GM21576 (cell line): ENCODE measurements around the gene COL4A2.

Source experiments
- ATAC-seq: cut with Tn5 transposase; IDR thresholded peaks from one replicate; pipeline ENCODE4 v1.9.1; 2021; ENCODE audit warnings: mild to moderate bottlenecking, moderate library complexity; ENCODE audit not compliant: unreplicated experiment

Gene COL4A2

DNA sequence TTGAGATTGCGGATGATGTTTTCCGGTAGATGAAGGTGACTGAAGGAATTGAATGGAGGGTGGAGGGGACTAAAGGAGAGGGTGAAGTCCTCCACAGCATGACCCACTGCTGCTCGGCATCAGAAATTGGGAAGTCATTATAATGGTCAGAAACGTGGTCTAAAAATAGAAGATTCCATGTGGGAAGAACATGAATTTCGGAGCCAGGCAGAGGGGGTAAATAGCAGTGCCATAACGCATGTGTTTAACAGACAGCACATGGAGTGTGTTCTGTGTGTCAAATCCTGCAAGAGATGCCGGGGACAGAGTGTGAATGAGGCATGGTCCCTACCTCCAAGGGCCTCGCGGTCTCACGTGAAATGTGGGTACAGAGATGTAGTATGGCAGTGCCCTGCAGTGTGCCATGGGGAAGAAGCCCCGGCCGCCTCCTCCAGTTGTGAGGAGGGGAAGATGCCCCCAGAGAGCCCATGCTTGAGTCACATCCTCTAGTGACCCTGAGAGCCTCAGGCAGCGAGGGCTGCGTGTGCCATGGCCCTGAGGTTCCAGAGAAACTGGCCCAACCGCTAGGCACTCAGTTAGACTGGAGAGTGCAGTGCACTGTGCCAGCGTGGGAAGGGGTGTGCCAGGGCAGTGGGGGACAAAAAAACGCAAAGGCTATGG, 106.1 kb downstream of the COL4A2 start:
- no peak for ATAC-seq

DNA sequence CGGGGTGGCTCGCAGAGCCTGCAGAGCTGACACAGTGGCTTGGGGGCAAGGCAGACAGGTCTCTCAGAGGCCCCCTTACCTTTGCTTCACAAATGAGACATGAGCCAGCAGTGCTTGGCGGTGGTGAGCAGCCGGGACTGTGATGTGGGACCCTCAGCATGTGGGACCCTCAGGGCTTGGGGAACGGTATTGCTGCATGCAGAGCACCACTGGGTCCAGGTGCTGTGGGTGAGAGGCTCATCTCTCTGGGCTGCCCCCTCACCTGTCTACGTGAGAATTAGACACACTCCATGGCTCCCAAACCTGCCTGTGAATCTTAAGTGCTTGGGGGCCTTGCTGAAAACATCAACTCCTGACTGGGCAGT, 106.6 kb downstream of the COL4A2 start:
- no peak for ATAC-seq

DNA sequence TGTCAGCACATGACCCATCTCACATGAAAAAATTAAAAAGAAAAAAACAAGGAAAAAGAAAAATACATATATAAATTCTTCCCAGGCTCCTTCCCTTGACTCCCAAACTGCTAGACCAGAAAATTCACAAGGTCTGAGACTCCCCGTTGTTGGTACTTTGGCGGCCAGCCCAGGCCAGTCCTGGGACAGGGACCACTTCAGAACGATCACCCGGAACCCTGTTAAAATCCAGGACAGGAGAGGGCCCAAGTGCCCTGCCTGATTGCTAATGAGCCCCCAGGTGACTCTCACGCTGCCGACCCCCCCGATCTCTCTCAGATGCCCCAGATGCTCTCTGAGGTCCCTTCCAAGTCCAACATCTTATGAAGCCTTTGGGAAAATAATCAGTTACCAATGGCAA, 107.2 kb downstream of the COL4A2 start:
- no peak for ATAC-seq

DNA sequence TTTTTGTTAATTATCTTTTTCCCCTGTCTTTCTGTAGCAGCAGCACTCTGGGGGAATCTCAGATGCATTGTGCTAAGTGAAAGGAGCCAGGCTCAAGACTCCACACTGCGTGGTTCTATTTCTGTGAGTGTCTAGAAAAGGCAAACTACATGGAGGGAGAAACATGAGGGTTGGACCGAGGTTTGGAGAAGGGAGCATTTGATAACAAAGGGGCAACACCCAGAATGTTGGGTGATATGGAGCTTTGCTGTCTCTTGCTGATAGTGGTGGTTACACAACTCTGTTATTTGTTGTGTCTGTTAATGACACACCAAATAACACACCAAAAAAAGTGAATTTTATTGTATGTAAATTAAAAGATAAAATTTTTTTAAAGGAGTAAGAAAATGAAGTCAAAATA, 107.8 kb downstream of the COL4A2 start:
- no peak for ATAC-seq

DNA sequence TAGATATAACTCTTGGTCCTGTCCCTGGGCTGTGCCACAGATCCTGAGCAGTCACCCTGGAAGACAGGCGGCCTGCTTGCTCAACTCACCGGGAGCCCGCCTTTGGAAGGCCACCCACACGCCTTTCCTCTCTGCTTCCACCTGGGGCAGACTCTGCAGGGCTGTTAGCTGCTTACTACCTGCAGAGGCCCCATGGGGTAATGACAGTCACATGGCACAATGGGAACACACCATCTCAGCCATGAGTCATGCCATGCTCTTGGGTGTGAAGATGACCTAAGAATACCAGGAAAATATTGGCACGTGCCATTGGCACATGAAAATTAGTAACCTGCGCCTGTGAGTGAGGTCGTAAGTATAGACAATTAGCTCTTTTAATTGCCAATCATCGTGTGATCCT, 108.6 kb downstream of the COL4A2 start:
- ATAC-seq = no peak

DNA sequence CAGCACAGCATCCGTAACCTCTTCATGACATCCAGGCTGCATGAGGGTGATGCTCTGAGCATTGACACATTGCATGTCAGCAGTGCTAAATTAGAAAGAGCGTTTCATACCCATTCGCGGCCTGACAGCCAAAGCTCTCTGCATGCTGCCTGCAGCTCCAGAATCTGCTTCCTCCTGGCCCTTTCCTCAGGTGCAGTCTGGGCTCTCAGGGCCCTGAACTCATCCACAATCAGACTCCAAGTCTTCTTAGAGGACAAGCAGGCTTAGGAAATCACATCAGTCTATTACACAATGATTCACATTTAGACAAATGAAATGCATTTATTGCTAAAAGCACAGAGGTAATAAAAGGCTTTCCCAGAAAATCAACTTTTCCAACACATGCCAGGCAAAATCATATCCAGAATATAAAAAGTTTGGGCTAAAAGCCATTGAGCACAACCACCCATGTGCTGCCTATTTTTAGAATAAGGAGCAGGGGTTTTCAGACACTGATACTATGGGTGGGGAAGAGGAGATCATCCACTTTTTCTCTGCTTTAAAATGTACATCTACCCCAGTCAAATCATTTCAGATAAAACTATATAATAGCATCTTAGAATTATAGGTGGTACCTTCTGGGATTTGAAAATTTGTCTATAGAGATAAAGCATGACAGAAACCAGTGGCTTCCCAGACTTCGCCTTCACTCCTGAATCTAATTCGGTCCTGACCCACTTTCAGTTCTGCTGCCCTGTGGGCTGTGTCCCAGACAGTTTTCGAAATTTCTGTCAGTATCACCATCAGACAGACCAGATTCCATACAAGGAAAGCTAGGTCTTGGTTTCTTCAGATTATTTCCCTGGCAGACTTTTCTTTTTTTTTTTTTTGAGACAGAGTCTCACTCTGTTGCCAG, 109.3 kb downstream of the COL4A2 start:
- ATAC-seq = no peak

DNA sequence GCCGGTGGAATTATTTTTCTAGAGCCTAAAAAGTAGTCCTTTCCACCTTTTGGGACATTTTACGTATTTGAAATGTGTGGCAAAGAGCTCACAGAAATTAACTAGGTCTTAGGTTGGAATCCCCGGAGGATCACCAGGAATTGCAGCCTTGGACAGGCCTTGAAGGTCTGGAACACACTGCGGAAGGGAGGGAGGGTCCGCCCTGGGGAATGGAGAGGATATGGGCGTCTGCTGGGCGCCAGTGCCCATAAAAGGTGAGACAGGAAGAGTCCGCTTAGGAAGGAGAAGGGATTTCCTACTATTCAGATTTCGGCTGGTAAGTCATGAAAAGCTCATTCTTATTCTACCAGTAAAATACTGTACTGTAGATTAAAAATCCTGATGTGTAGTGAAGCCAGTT, 111.9 kb downstream of the COL4A2 start:
- ATAC-seq = no peak

DNA sequence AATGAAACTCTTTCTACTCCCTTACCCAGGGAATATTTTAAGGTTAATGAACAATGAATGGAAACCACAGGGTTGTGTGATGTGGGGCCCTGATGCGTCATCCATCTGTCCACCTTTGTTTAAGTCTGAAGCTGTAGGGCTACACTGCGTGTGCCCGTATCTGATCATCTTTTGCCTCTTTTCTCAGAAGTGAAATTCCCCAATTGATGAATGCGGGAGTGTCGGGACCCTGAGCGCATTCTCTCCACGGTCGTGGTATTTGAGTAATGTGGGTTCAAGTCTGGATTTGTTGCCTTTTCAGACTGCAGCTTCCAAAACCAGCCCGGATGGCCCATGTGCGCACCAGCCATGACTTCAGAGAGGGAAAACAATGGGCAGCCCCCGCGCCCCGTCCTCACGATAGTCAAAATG, 112.3 kb downstream of the COL4A2 start:
- ATAC-seq = no peak

DNA sequence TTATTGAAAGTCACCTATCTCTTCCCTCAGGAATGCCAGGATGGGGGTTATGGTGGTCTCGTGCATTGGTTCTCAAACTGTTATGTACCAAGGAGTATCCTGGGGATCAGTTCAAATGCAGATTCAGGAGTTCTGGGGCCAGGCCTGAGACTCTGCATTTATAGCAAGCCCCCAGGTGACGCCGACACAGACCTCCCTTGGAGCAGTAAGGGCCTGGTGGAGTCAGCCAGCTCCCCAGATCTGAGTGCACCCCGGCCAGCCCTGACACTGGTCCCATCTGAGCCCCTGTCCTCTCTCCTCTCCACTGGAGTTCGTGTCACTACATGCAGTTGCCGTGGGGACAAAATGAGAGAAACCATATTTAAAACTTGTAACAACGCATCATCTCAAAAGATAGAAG, 112.9 kb downstream of the COL4A2 start:
- ATAC-seq = no peak

DNA sequence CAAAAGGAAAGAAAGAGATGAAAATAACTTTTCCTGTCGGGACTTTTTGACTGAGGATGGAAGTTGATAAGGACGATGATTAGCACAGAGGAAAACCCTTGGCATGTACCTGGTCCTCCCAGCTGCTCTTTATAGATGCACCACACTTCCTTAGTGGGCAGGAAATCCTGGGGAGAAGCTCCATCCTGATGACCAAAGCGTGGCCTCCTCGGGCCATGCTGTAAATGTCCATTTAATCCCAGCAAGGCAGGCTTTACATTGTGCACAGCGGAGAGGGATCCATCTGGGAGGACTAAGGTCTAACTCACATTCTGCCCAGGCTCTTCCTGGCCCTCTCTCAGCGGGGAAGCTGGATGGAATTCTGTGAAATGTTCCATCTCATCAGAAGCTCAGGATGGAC, 113.5 kb downstream of the COL4A2 start:
- ATAC-seq = no peak

DNA sequence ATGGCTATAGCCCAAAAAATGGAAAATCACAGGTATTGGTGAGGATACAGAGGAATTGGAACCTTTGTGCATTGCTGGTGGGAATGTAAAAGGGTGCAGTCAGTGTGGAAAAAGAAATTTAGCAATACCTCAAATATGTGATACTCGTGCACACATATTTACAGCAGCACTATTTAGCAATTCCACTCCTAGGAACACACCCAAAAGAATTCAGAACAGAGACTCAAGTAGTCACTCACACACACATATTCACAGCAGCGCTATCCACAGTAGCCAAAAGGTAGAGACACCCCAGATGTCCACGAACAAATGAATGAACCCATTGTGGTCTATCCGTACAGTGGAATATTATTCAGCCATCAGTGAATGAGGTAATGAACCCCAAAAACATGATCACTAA, 114.0 kb downstream of the COL4A2 start:
- ATAC-seq = no peak

DNA sequence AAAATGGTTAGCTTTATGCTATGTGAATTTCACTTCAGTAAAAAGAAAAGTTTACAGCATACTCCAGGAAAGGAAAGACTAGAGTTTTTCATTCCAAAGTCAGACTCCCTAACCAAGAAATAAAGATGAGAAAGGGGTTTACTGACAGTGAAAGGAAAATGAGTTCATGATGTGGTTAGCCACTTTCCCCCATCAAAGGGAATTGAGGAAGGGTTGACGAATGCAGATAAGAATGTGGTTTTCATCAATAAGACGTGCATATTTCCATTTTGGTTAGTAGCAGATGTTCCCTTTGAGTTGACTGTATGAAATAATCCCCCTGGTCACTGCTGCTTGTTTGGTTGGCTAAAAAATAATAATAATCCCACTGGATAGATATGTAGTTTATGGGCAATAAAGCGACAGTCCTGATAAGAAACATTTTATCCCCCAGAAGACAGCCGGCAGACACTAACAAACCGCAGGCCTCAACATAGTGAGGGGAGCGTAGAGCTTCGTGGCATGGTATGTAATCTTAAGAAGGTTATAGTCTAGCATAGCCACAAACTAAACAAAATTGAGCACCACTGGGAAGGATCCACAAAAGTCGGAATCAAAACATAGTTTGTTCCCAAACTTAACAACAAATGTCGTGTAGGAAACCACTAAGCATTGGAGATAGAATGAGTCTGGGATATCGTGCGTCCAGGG, 114.8 kb downstream of the COL4A2 start:
- ATAC-seq = no peak

DNA sequence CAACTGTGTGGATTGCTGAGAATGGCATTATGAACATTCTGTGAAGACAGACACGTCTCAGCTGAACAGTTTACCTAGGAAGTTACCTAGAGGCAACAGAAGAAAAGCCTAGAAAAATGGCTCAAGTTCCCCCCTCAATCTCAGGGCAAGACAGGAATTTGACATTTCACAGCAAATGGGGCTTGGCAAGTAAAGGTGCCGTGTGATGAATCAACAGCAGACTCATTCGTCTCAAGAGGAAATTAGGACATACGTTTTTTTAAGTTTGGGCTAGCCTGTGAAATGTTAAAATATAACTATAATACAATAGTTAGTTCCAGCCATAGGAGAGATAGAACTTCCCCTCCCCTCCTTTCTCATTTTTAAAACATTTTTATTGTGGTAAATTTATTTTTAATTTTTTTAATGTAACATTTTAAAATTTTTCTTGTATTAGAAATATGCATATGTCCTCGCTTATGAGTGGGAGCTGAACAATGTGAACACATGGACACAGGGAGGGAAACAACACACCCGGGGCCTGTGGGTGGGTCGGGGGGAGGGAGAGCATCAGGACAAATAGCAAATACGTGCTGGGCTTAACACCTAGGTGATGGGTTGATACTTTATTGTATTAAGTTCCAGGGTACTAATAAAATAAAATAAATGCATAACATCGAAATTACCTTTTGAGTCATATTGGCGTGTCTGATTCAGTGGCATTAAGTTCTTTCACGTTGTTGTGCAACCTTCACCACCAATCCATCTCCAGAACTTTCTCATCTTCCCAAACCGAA, 116.0 kb downstream of the COL4A2 start:
- no peak for ATAC-seq

DNA sequence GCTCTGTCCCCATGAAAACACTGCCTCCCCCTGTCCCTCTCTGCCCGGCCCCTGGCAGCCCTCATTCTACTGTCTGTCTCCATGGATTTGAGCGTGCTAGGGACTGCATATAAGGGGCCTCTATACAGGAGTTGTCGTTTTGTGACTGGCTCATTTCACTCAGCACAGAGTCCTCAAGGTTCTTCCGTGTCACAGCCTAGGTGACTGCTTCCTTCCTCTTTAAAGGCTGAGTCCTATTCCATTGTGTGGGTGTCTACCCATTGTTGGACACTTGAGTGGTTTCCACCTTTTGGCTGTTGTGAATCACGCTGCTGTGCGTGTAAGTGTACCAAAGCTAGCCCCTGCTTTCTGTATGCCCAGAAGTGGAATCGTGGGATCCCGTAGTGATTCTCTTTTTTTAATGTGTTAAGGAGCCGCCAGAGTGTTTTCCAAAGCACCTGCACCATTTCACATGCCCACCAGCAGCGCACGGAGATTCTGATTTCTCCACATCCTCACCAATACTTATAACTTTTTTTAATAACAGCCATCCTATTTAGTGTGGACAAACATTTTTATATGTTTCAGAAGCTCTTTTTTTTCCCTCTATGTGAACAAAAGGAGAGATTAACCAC, 116.7 kb downstream of the COL4A2 start:
- ATAC-seq = no peak

DNA sequence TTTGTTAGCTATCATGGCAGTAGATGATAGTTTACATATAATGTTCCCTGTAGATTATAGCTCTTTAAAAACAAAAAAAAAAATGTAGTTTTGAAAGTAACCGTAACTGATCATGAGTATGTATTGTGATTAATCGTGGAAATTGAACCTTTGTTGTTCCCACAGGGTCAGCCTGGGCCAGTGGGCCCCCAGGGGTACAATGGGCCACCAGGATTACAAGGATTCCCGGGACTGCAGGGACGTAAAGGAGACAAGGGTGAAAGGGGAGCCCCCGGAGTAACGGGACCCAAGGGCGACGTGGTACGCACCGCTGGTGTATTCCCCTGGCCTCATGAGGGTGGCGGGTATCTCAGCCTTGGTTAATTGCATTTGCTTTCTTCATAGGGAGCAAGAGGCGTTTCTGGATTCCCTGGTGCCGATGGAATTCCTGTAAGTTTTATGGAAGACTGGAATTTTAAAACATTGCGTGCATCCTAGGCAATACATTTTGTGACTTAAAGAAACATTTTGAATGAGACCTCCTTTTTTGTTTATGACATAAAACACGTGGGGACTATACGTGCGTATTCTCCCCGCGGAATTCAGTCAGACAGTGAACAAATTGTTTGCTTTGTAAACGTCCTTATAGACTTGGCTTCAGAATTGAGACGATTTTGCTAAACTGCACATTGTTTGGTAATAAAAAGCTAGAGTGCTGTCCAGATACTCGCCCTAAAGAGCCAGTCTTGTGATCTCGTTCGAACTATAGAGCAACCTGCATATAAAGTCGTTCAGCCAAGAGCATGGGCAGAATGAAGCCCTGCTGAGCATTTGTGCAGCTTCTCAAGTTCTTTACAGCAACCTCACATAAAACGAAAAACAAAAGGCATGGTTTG, 117.7 kb downstream of the COL4A2 start:
- ATAC-seq = no peak

DNA sequence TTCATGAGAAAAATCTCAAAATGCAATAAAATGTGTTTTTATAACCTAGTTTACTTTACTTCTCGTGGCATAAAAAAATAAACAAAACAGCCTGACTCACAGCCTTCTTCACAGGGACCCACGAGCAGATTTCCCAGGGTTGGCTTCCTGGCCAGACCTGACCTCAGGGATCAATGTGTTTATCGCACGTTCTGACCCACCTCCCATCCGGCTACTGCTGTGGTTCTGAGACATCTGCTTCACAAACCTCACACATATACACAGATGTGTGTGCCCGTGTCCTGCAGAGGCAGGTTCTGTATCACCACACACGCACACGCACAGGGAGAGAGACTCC, 118.3 kb downstream of the COL4A2 start:
- ATAC-seq = no peak

DNA sequence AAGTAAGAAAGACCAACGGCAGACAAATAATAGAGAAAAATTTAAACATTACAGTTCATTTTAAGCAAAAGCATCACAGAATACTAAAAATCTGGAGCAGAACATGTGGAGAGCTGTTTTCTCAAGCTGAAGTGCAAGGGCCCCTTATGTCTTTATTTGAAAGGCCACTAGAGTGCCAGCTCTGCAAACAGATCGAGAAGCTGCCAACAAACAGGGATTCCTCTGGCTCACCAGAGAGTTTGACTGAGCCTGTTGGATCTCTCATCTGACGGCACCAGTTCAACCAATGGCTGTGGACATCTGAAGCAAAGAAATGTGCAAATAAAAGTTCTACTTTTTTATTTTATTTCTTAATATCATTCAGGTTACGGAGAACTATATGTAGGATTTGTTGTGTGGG, 119.7 kb downstream of the COL4A2 start:
- ATAC-seq = no peak

DNA sequence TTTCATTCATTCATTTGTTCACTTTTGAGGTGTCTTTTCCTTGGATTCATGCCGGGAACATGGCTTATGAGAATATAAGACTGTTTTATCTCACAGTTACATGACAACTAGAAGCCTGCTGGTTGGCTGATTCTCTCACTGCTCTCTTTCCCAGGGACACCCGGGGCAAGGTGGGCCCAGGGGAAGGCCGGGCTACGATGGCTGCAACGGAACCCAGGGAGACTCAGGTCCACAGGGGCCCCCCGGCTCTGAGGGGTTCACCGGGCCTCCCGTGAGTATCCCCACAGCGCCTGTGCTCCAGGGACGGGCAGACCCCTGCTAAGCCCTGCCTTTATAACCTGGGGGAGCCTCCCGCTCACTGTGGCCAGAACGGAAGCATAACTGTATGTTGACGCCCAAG, 121.2 kb downstream of the COL4A2 start:
- ATAC-seq = no peak

DNA sequence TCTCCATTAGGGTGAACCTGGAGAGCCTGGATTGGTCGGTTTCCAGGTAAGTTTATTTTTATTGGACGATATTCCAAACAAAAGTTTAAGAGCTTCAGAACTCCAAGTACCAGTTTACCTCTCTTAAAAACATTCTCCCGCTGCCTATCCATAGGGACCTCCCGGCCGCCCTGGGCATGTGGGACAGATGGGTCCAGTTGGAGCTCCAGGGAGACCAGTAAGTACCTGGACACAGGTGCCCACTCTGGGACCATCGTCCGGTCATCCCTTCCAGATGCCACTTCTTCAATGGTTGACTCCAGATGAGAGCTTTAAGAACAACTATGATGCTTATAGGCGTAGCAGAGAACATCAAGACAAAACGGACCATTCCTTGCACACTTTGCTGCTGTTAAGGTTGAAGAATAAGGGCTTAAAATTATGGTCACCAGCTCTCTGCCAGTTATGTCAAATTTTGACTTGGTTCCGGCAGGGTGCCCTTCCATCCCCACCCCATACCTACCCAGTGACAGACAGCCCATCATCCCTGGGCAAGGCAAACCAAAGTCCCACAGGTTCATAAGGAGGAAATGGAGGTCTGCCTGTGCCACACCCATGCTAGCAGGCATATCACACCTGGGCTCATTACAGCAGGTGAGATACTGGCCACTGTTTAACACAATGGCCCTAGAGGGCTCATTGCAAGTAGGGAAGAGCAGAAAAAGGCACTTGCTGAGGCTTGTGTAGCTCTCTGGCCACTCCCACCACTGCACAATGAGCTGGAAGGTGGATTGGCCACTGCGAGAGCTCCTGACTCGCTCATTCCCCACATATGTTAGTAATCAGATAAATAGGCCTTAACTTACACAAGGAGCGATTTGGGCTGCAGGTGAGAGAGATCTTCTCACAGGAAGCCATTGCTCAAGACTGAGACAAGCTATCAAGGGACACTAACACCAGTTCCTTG, 123.6 kb downstream of the COL4A2 start:
- ATAC-seq = no peak
